SK-MEL-5 (cell line): ENCODE results near the gene ADGRF5. TPM values are rescaled to one million over a fixed set of nuclear protein-coding genes. Genes with fewer than 3 reads are reported as not detected.

Source experiments
- DNase-seq: peaks from one replicate; pipeline ENCODE4 v3.0.0-alpha.2; 2016; ENCODE audit warnings: low read depth, low spot score
- in situ Hi-C: cut with HindIII; loops from 2 replicates; pipeline ENCODE4 v1.10.0; 2016; ENCODE audit warnings: low sequenced_read_pairs, high pct_unique_total_duplicates, low pct_unique_long_range_greater_than_20kb
- total RNA-seq: library from RNA; depleted of rRNA; stranded (reverse); fragments of >200 nt; shearing (Covaris generic); gene quantifications from 2 replicates; pipeline ENCODE4 v1.2.3, GENCODE V29; 2014

Gene ADGRF5
- total RNA-seq, 1 experiment from 2014 or later: 0.16 TPM

GRCh38 chr6:46940433-46941226, 18.9 kb upstream of the ADGRF5 start:
- no peak for DNase-seq
- in situ Hi-C loops: no loop called here

DNA sequence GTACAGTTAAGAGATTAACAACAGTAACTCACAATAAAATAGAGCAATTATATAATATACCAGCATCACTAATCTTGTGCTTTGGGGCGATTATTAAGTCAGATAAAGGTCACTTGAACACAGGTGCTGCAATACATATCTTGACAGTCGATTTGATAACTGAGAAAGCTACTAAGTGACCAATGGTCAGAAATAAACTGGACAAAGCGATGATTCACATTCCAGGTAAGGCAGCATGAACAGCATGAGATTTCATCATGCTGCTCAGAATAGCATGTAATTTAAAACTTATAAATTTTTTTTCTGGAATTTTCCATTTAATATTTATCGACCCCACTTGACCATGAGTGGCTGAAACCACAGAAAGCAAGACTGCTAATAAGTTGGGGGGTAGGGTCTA, 15.9 kb upstream of the ADGRF5 start:
- in situ Hi-C loops: no loop called here
- no peak for DNase-seq

DNA sequence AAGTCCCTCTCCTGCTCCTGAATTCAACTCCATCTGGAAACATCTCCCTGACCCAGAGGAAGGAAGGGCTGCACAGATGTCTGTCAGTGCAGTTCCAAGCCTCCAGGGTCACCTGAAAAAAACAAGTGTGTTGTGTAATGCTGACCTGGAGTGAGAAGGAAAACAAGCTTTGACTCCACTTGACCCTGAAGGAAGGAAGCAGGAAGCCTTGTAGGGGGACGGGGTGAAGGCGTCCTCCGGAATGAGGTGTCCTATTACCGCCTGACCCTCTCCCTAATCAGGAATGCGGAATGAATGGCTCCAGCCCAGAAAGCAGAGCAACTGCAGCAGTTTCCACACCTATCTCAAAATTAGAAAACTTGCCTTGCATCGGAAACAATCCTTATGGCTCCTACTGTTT, 13.9 kb upstream of the ADGRF5 start:
- no peak for DNase-seq
- in situ Hi-C loops: no loop called here

DNA sequence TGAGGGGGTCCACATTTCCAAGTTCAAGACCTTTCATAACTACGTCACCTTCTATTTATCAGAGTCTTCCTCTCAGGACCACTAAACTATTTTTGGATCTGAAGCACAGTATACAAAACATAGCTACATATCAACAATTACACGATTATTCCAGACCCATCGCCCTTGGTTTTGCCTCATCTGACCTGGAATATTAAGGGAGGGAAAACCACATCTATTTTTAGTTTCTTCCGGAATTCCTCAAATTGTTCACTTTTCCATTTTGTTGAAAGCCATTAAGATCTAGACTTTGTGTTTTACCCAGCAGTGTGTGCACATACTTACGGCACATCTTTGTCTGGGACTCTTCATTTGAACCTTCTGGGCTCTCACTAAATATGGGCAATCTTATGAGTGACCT, 12.0 kb upstream of the ADGRF5 start:
- in situ Hi-C loops: no loop called here
- DNase-seq: peak; percentile 3

GRCh38 chr6:46932526-46933319, 11.0 kb upstream of the ADGRF5 start:
- in situ Hi-C loops: no loop called here
- DNase-seq: peak; percentile 7

- in situ Hi-C loops: no loop called here
- no peak for DNase-seq
Measured at GRCh38 chr6:46931416-46931815, 9.7 kb upstream of the ADGRF5 start.

GRCh38 chr6:46930331-46930730, 8.6 kb upstream of the ADGRF5 start:
- no peak for DNase-seq
- in situ Hi-C loops: no loop called here

- DNase-seq: no peak
- in situ Hi-C loops: no loop called here
Measured at GRCh38 chr6:46927066-46927465, 5.3 kb upstream of the ADGRF5 start.

DNA sequence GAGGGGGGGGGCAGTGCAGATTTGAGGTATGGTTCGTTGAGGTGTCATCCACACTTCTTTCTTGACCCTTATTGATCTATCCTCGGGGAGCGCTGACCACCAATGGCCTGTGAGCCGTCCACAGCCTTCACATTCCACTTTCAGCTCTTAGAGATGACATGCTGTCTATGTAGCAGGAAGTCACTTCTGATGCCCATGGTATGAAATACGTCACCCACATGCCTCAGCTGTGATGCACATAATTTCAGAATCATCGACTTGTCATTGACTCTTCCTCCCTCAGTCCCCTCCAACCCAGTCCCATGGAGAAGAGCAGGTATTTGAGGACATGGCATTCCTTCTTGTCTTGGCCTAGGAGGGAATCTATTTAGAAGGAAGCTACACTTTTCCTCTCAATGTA, 4.7 kb upstream of the ADGRF5 start:
- in situ Hi-C loops: no loop called here
- DNase-seq: no peak

GRCh38 chr6:46925563-46926253, 4.0 kb upstream of the ADGRF5 start:
- in situ Hi-C loops: no loop called here
- DNase-seq: no peak

DNA sequence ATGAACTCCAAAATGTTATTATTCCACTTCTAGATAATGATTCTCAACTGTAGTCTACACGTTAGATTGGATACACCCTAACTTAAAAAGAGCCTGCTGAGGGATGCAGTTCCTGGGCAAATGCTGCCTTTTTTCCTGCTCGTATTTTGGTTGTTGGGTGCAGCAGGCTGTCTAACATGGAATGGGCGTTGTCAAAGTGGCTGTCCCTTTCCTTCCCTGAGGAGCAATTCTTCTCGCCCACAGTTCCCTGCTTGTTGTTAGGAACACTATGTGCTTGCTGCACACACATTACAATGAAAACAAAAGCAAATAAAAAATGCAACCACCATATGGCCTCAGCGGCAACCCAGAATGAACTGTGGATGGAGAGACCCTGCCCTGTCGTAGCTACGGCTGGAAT, 1.7 kb upstream of the ADGRF5 start:
- in situ Hi-C loops: no loop called here

GRCh38 chr6:46921059-46921458, 679 bp downstream of the ADGRF5 start:
- in situ Hi-C loops: no loop called here
- no peak for DNase-seq

More for the DNA sequence above, 1.7 kb upstream of the ADGRF5 start:
- DNase-seq: no peak

GRCh38 chr6:46918806-46919205, 2.9 kb downstream of the ADGRF5 start:
- in situ Hi-C loops: no loop called here

DNA sequence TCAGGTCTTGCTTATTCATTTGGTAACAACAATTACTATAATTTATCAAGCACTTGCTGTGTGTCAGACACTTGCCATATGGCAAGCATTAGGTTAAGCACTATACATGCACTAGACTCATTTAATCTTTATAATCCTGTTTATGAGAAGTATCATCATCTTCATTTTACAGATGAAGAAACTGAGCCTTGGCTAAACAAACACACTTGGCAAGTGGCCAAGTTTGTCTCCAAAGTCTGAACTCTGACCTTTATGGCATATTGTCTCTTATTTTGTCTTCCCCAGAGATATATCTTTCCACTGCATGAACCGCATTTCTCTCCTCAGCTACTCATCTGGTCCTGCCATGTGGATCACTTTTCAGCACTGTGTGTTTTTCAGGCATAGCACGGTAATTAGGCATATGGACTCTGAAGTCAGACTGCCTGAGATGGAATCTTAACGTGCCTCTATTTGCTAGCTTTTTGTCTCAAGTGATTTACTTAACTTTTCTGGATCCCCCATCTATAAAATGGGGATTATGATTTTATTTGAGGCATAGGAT, 4.7 kb downstream of the ADGRF5 start:
- DNase-seq: no peak
- in situ Hi-C loops: no loop called here

More at GRCh38 chr6:46918806-46919205, 2.9 kb downstream of the ADGRF5 start:
- DNase-seq: no peak

- in situ Hi-C loops: no loop called here
- DNase-seq: no peak
Measured at GRCh38 chr6:46915866-46916265, 5.9 kb downstream of the ADGRF5 start.

GRCh38 chr6:46915380-46915779, 6.4 kb downstream of the ADGRF5 start:
- no peak for DNase-seq
- in situ Hi-C loops: no loop called here

GRCh38 chr6:46914279-46914810, 7.4 kb downstream of the ADGRF5 start:
- in situ Hi-C loops: no loop called here
- DNase-seq: no peak

DNA sequence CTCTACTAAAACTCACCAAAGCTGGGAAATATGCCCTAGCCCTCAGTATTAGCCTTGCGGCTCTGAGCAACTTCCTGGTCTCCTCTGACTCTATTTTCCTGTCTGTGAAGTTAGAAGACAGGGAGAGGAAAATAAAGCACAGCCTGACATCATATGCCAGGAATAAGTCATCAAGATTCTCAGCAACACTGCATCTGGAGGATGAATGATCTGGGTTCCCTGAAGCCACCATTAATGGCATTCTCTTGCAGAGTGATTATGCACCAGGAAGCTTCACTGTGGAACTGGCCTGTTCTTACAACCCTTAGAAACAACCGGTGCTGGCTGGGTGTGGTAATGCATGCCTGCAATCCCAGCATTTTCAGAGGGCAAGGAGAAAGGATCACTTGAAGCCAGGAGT, 12.4 kb downstream of the ADGRF5 start:
- in situ Hi-C loops: no loop called here
- DNase-seq: no peak
